K562 (cell line): ENCODE data around the gene EPHA10. TPM values are rescaled to one million over a fixed set of nuclear protein-coding genes. Genes with fewer than 3 reads are reported as not detected.

Experiments used
- BCOR ChIP-seq: fragments of 450-650 bp; IDR thresholded peaks from 2 replicates; pipeline ENCODE4 v1.6.1; 2016
- CEBPG ChIP-seq, 3 experiments: fragments of 200-800 bp in 1 of 3; sonication (Bioruptor generic) in 1 of 3; sonication (generic) in 1 of 3; formaldehyde crosslinking in 1 of 3; IDR thresholded peaks in 2 of 3; conservative IDR thresholded peaks in 1 of 3; 2 replicates each; pipeline versions ENCODE4 v1.6.1 to v1.8.0; 2016 to 2022; ENCODE audit warnings: missing compliant biosample characterization in 2 of 3, missing genetic modification characterization in 2 of 3, mild to moderate bottlenecking in 1 of 3, missing genetic modification reagents in 1 of 3
- CHCHD3 ChIP-seq: fragments of 250-450 bp; sonication (Bioruptor Pico); IDR thresholded peaks from 2 replicates; pipeline ENCODE4 v2.1.2; 2022; ENCODE audit warnings: mild to moderate bottlenecking
- CHD2 ChIP-seq: IDR thresholded peaks from 2 replicates; pipeline ENCODE4 v1.6.1; 2011; ENCODE audit warnings: low read depth, low read length
- COPS2 ChIP-seq: fragments of 450-650 bp; conservative IDR thresholded peaks from 2 replicates; pipeline ENCODE4 v1.6.1; 2016; ENCODE audit warnings: mild to moderate bottlenecking, moderate library complexity
- FOXA1 ChIP-seq: fragments of 450-650 bp; IDR thresholded peaks from 2 replicates; pipeline ENCODE4 v1.6.1; 2016; ENCODE audit warnings: mild to moderate bottlenecking, borderline replicate concordance
- HDAC1 ChIP-seq, 2 experiments: fragments of 450-650 bp; IDR thresholded peaks; 2 replicates each; pipeline ENCODE4 v1.6.1; 2016 to 2017; ENCODE audit warnings: inconsistent platforms in 1 of 2, mild to moderate bottlenecking in 1 of 2, moderate library complexity in 1 of 2
- HDAC8 ChIP-seq: fragments of 450-650 bp; IDR thresholded peaks from 2 replicates; pipeline ENCODE4 v1.6.1; 2016; ENCODE audit warnings: mild to moderate bottlenecking, missing genetic modification characterization, moderate library complexity, missing compliant biosample characterization
- KDM1A ChIP-seq, 2 experiments: fragments of 450-650 bp; IDR thresholded peaks; 2 replicates each; pipeline ENCODE4 v1.6.1; 2016; ENCODE audit warnings: mild to moderate bottlenecking in 2 of 2
- MAZ ChIP-seq, 2 experiments: fragments of 450-650 bp in 1 of 2; sonication (generic) in 1 of 2; formaldehyde crosslinking; IDR thresholded peaks in 1 of 2; conservative IDR thresholded peaks in 1 of 2; 2 replicates each; pipeline versions ENCODE4 v1.4.0 to v1.5.0; 2020; ENCODE audit warnings: mild to moderate bottlenecking in 1 of 2, missing genetic modification reagents in 1 of 2
- MBD2 ChIP-seq: sonication (generic); IDR thresholded peaks from 2 replicates; pipeline ENCODE4 v1.6.1; 2016; ENCODE audit warnings: low read depth, borderline replicate concordance
- RBM39 ChIP-seq: fragments of 200-400 bp; formaldehyde crosslinking; optimal IDR thresholded peaks from 2 replicates; pipeline ENCODE3; 2018; ENCODE audit warnings: low read depth, low read length
- SMAD2 ChIP-seq: fragments of 150-350 bp; IDR thresholded peaks from 2 replicates; pipeline ENCODE4 v1.6.1; 2014; ENCODE audit warnings: low read depth, mild to moderate bottlenecking, low read length
- SRSF9 ChIP-seq: fragments of 200-400 bp; formaldehyde crosslinking; IDR thresholded peaks from 2 replicates; pipeline ENCODE4 v1.6.1; 2017; ENCODE audit warnings: low read depth, low read length, borderline replicate concordance
- STAG1 ChIP-seq: sonication (generic); formaldehyde crosslinking; IDR thresholded peaks from 2 replicates; pipeline ENCODE4 v1.5.0; 2020; ENCODE audit warnings: missing genetic modification reagents, borderline replicate concordance
- STAT5B ChIP-seq: fragments of 250-450 bp; sonication (Bioruptor Pico); IDR thresholded peaks from 2 replicates; pipeline ENCODE4 v1.8.0; 2021; ENCODE audit warnings: mild to moderate bottlenecking, inconsistent platforms
- TCF7 ChIP-seq: sonication (generic); IDR thresholded peaks from 2 replicates; pipeline ENCODE4 v1.6.1; 2016; ENCODE audit warnings: antibody characterized with exemption, borderline replicate concordance
- ZNF24 ChIP-seq: fragments of 450-650 bp; IDR thresholded peaks from 2 replicates; pipeline ENCODE4 v1.6.1; 2016
- polyA plus RNA-seq, 8 experiments: library from polyadenylated mRNA; depleted of rRNA in 4 of 8; stranded (reverse) in 5 of 8; unstranded in 3 of 8; fragments of >200 nt; fragmentation: Nextera tagmentation in 2 of 8; fragmentation: Illumina TruSeq in 1 of 8; extraction: Ambion mirVana in 2 of 8; extraction: Trizol in 1 of 8; gene quantifications; 2 replicates each; pipeline versions ENCODE4 v1.2.1 to v1.2.3, GENCODE V29; 2011 to 2014; ENCODE audit warnings: inconsistent platforms in 1 of 8, missing spikeins in 1 of 8
- total RNA-seq, 7 experiments: library from RNA; depleted of rRNA in 6 of 7; stranded (reverse); fragments of >200 nt in 6 of 7; fragmentation: Illumina TruSeq in 2 of 7; extraction: Trizol in 2 of 7; gene quantifications; 2 replicates each; pipeline versions ENCODE4 v1.2.1 to v1.2.3, GENCODE V29; 2011 to 2021; ENCODE audit warnings: low replicate concordance in 1 of 7
- TF ChIP-seq, protein P1 (sequence below): fragments of 250-450 bp; sonication (Bioruptor Pico); IDR thresholded peaks from 2 replicates; pipeline ENCODE4 v1.5.0; 2021; ENCODE audit warnings: mild to moderate bottlenecking, moderate library complexity
- TF ChIP-seq, protein P2 (sequence below): fragments of 450-650 bp; IDR thresholded peaks from 2 replicates; pipeline ENCODE4 v1.6.1; 2016
- TF ChIP-seq, protein P3 (sequence below): sonication (generic); formaldehyde crosslinking; IDR thresholded peaks from 2 replicates; pipeline ENCODE4 v1.8.1; 2023; ENCODE audit warnings: mild to moderate bottlenecking, missing genetic modification reagents
- TF ChIP-seq, protein P4 (sequence below): fragments of 250-450 bp; sonication (Bioruptor Pico); IDR thresholded peaks from 2 replicates; pipeline ENCODE4 v1.4.0; 2020; ENCODE audit warnings: mild to moderate bottlenecking

EPHA10 gene
- total and polyA plus RNA-seq, 9 of the 15 experiments (the other 6 are each of a cell fraction or from before 2014, with no cell fraction given) = 0.03 TPM; not detected in 8

DNA sequence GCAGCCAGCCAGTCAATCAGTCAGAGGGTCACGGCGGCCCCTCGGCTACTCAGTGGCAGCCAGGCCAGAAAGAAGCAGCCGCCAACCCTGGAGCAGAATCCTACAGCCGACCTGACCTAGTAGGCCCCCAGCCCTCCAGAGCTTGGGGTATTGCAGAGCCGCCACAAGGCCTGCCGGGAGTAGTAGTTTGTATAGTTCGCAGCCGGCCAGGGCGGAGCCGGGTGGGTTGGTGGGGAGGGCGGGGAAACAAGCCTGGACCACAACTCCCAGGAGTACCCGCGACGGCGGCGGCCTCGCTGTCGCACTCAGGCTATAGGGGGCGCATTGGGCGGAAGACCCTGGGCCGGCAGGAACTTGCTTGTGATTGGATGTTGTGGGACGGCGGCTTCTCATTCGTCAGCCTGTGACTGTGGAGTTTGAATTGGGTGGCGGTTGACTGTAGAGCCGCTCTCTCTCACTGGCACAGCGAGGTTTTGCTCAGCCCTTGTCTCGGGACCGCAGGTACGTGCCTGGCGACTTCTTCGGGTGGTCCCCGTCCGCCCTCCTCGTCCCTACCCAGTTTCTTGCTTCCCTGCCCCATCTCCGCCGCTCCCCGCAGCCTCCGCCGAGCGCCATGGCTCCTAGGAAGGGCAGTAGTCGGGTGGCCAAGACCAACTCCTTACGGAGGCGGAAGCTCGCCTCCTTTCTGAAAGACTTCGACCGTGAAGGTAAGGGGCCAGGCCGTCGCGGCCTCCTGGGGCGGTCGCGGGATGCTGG lies 72.7 kb downstream of the EPHA10 start, which contains the start of gene CDCA8 (continued):
- TF ChIP-seq, protein P1, sequence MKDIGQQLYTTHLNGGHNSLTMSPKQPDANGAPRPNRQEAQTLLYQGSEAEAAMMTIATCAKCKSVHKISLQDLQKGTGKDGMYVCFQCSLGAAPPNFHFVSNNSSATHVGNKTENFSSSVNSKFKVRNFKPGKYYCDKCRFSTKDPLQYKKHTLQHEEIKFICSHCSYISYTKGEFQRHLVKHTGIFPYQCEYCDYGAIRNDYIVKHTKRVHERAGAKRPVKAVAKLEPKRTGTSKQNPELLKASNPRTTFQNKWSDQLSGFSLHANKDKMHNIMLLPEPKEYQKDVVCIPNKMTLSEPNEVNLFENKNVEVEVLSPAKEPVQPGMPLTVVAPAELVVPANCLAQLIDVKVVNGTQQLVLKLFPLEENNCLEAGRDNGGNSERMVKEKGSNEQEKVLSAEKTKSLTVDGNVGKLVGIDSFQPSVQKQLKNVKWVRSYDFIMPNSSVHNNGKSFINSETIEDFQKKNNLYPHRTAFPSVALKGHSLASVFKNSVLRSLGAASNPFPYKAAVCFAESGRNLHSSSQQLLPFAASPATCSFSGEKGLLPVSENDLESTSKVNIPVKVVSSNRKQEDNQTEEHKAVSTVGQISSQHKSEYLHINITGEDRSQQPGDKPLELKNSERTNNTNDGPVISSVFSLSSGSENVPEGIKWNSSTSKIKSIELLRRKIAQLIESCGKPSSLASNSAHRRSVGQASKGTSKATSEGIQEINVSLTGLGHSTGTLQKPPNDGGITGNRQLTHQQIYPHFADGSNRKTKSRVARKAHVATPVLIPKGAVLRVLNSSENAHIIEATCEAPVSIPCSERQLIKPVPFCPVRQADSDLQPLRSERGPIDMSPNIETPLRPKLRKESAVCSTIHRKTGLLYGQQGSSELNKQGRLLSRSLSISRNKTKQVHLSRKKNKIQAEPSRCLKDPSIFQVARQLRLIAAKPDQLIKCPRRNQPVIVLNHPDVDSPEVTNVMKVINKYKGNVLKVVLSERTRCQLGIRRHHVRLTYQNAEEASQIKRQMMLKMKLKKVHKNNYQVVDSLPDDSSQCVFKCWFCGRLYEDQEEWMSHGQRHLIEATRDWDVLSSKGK (CRISPR knock-in tag) = no peak
- TF ChIP-seq HDAC8 (tag) (no peak), FOXA1 (no peak), ZNF24 (no peak), MBD2 (peak; percentile 96), KDM1A (IDR thresholded peaks at IDR 0.05) (no peak), CEBPG (CRISPR knock-in tag; IDR thresholded peaks at IDR 0.05) (no peak; the same call in 1 of the 2 replicates), CEBPG (tag; conservative IDR thresholded peaks at IDR 0.05 in 1 of 2, IDR thresholded peaks at IDR 0.05 in 1 of 2) (peak in 1 of 2 experiments; percentile 23; a peak in 1 of 4 replicates), CHCHD3 (CRISPR knock-in tag) (no peak), MAZ (CRISPR knock-in tag; conservative IDR thresholded peaks at IDR 0.05 in 1 of 2, IDR thresholded peaks at IDR 0.05 in 1 of 2) (peak; percentile 49 to 66), SRSF9 (no peak), HDAC1 (IDR thresholded peaks at IDR 0.05) (peak in 1 of 2 experiments; percentile 99; a peak in 2 of 4 replicates), COPS2 (no peak), TCF7 (0 out of 2 replicates have a peak, but pooled peaks have one; percentile 73), CHD2 (peak; percentile 52; the same call in 1 of the 2 replicates), STAT5B (CRISPR knock-in tag) (no peak), STAG1 (CRISPR knock-in tag) (no peak), BCOR (no peak), SMAD2 (no peak), RBM39 (no peak)
- TF ChIP-seq, protein P2, sequence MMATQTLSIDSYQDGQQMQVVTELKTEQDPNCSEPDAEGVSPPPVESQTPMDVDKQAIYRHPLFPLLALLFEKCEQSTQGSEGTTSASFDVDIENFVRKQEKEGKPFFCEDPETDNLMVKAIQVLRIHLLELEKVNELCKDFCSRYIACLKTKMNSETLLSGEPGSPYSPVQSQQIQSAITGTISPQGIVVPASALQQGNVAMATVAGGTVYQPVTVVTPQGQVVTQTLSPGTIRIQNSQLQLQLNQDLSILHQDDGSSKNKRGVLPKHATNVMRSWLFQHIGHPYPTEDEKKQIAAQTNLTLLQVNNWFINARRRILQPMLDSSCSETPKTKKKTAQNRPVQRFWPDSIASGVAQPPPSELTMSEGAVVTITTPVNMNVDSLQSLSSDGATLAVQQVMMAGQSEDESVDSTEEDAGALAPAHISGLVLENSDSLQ = peak; percentile 64
- TF ChIP-seq, protein P3, sequence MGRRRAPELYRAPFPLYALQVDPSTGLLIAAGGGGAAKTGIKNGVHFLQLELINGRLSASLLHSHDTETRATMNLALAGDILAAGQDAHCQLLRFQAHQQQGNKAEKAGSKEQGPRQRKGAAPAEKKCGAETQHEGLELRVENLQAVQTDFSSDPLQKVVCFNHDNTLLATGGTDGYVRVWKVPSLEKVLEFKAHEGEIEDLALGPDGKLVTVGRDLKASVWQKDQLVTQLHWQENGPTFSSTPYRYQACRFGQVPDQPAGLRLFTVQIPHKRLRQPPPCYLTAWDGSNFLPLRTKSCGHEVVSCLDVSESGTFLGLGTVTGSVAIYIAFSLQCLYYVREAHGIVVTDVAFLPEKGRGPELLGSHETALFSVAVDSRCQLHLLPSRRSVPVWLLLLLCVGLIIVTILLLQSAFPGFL (CRISPR knock-in tag) = no peak; the same call in 1 of the 2 replicates
- TF ChIP-seq, protein P4, sequence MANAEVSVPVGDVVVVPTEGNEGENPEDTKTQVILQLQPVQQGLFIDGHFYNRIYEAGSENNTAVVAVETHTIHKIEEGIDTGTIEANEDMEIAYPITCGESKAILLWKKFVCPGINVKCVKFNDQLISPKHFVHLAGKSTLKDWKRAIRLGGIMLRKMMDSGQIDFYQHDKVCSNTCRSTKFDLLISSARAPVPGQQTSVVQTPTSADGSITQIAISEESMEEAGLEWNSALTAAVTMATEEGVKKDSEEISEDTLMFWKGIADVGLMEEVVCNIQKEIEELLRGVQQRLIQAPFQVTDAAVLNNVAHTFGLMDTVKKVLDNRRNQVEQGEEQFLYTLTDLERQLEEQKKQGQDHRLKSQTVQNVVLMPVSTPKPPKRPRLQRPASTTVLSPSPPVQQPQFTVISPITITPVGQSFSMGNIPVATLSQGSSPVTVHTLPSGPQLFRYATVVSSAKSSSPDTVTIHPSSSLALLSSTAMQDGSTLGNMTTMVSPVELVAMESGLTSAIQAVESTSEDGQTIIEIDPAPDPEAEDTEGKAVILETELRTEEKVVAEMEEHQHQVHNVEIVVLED (CRISPR knock-in tag) = peak; percentile 67
